WTC11 (cell line): ENCODE measurements around the gene CTNNA2. TPM values are rescaled to one million over a fixed set of nuclear protein-coding genes. Genes with fewer than 3 reads are reported as not detected.

Source experiments
- ATAC-seq: fragments of 200-7000 bp; cut with Tn5 transposase; 2 replicates; pipeline ENCODE4 v1.10.0; 2021; ENCODE audit warnings: mild to moderate bottlenecking, moderate library complexity
- CTCF ChIA-PET: fragments of 300-600 bp; sonication (Branson Sonifier 250); formaldehyde crosslinking; loops from one replicate; lab custom pipeline; 2021; ENCODE audit warnings: antibody characterized with exemption; lab: Charles Lee
- POLR2A ChIA-PET: fragments of 350-600 bp; sonication (Branson Sonifier 250); formaldehyde crosslinking; loops from one replicate; lab custom pipeline; 2021; ENCODE audit warnings: antibody characterized with exemption; lab: Charles Lee
- DNase-seq: peaks from one replicate; pipeline ENCODE4 v3.0.0; 2021; ENCODE audit warnings: low spot score
- H3K27ac Mint-ChIP-seq: 2 replicates; pipeline ENCODE4 v1.8.0; 2021; ENCODE audit warnings: mixed read lengths
- H3K27me3 Mint-ChIP-seq: 2 replicates; pipeline ENCODE4 v1.8.0; 2021; ENCODE audit warnings: low read depth, mild to moderate bottlenecking, moderate library complexity, mixed read lengths
- H3K36me3 Mint-ChIP-seq: 2 replicates; pipeline ENCODE4 v1.8.0; 2021; ENCODE audit warnings: mixed read lengths
- H3K4me1 Mint-ChIP-seq: 2 replicates; pipeline ENCODE4 v1.8.0; 2022; ENCODE audit warnings: mixed read lengths
- H3K4me3 Mint-ChIP-seq: 2 replicates; pipeline ENCODE4 v1.8.0; 2021; ENCODE audit warnings: mild to moderate bottlenecking, moderate library complexity, mixed read lengths
- H3K9me3 Mint-ChIP-seq: 2 replicates; pipeline ENCODE4 v1.8.0; 2021; ENCODE audit warnings: mixed read lengths
- CREB1 ChIP-seq: sonication (generic); formaldehyde crosslinking; IDR thresholded peaks from 2 replicates; pipeline ENCODE4 v1.8.0; 2023; ENCODE audit warnings: mild to moderate bottlenecking, missing genetic modification reagents
- CREM ChIP-seq: sonication (generic); formaldehyde crosslinking; IDR thresholded peaks from 2 replicates; pipeline ENCODE4 v1.8.1; 2022; ENCODE audit warnings: mild to moderate bottlenecking, missing genetic modification reagents, moderate library complexity
- FOXJ3 ChIP-seq: sonication (generic); formaldehyde crosslinking; IDR thresholded peaks from 2 replicates; pipeline ENCODE4 v1.9.0; 2021; ENCODE audit warnings: missing genetic modification reagents, mild to moderate bottlenecking, borderline replicate concordance
- HMGA2 ChIP-seq: fragments of 250-450 bp; sonication (Bioruptor Pico); IDR thresholded peaks from 2 replicates; pipeline ENCODE4 v1.4.0; 2021; ENCODE audit warnings: mild to moderate bottlenecking, moderate library complexity
- NR1H2 ChIP-seq: sonication (generic); formaldehyde crosslinking; IDR thresholded peaks from 2 replicates; pipeline ENCODE4 v1.9.0; 2021; ENCODE audit warnings: mild to moderate bottlenecking, moderate library complexity, missing genetic modification reagents
- RELA ChIP-seq: sonication (generic); formaldehyde crosslinking; IDR thresholded peaks from 2 replicates; pipeline ENCODE4 v1.8.1; 2022; ENCODE audit warnings: missing genetic modification reagents, mild to moderate bottlenecking, borderline replicate concordance
- SMAD3 ChIP-seq: sonication (generic); formaldehyde crosslinking; IDR thresholded peaks from 2 replicates; pipeline ENCODE4 v1.8.0; 2022; ENCODE audit warnings: missing genetic modification reagents, mild to moderate bottlenecking, borderline replicate concordance
- SMAD4 ChIP-seq: sonication (generic); formaldehyde crosslinking; IDR thresholded peaks from 2 replicates; pipeline ENCODE4 v1.8.0; 2022; ENCODE audit warnings: mild to moderate bottlenecking, missing genetic modification reagents
- SOX15 ChIP-seq: fragments of 250-450 bp; sonication (Bioruptor Pico); IDR thresholded peaks from 2 replicates; pipeline ENCODE4 v1.9.0; 2021; ENCODE audit warnings: mild to moderate bottlenecking
- ZNF121 ChIP-seq: sonication (generic); formaldehyde crosslinking; IDR thresholded peaks from 2 replicates; pipeline ENCODE4 v1.8.0; 2023; ENCODE audit warnings: missing genetic modification reagents
- ZNF138 ChIP-seq: sonication (generic); formaldehyde crosslinking; conservative IDR thresholded peaks from 2 replicates; pipeline ENCODE4 v1.8.1; 2022; ENCODE audit warnings: mild to moderate bottlenecking, moderate library complexity, missing genetic modification reagents
- ZNF219 ChIP-seq: sonication (generic); formaldehyde crosslinking; IDR thresholded peaks from 2 replicates; pipeline ENCODE4 v1.8.0; 2023; ENCODE audit warnings: missing genetic modification reagents, mild to moderate bottlenecking, borderline replicate concordance
- ZNF232 ChIP-seq: sonication (generic); formaldehyde crosslinking; IDR thresholded peaks from 2 replicates; pipeline ENCODE4 v1.8.0; 2022; ENCODE audit warnings: mild to moderate bottlenecking, missing genetic modification reagents
- ZNF416 ChIP-seq: fragments of 250-450 bp; sonication (Bioruptor Pico); IDR thresholded peaks from 2 replicates; pipeline ENCODE4 v1.9.0; 2021; ENCODE audit warnings: mild to moderate bottlenecking, inconsistent platforms
- total RNA-seq: library from RNA; stranded (reverse); gene quantifications from 3 replicates; pipeline ENCODE4 v1.2.3, GENCODE V29; 2021
- TF ChIP-seq, protein P1 (sequence below): sonication (generic); formaldehyde crosslinking; conservative IDR thresholded peaks from 2 replicates; pipeline ENCODE4 v1.8.1; 2023; ENCODE audit warnings: mild to moderate bottlenecking, low read depth, missing genetic modification reagents, moderate library complexity
- TF ChIP-seq, protein P2 (sequence below): sonication (generic); formaldehyde crosslinking; IDR thresholded peaks from 2 replicates; pipeline ENCODE4 v1.8.1; 2022; ENCODE audit warnings: mild to moderate bottlenecking, missing genetic modification reagents, moderate library complexity, borderline replicate concordance
- TF ChIP-seq, protein P3 (sequence below): fragments of 250-450 bp; sonication (Bioruptor Pico); IDR thresholded peaks from 2 replicates; pipeline ENCODE4 v1.9.0; 2021; ENCODE audit warnings: mild to moderate bottlenecking
- TF ChIP-seq, protein P4 (sequence below): sonication (generic); formaldehyde crosslinking; IDR thresholded peaks from 2 replicates; pipeline ENCODE4 v1.8.1; 2023; ENCODE audit warnings: mild to moderate bottlenecking, missing genetic modification reagents, borderline replicate concordance
- TF ChIP-seq, protein P5 (sequence below): fragments of 250-450 bp; sonication (Bioruptor Pico); IDR thresholded peaks from 2 replicates; pipeline ENCODE4 v1.8.0; 2021; ENCODE audit warnings: mild to moderate bottlenecking
- TF ChIP-seq, protein P6 (sequence below): sonication (generic); formaldehyde crosslinking; IDR thresholded peaks from 2 replicates; pipeline ENCODE4 v1.8.1; 2023; ENCODE audit warnings: mild to moderate bottlenecking, missing genetic modification reagents
- TF ChIP-seq, protein P7 (sequence below): fragments of 250-450 bp; sonication (Bioruptor Pico); conservative IDR thresholded peaks from 2 replicates; pipeline ENCODE4 v1.9.0; 2021; ENCODE audit warnings: mild to moderate bottlenecking

Gene CTNNA2
- total RNA-seq, 1 experiment from 2014 or later, result 3.8 TPM

DNA sequence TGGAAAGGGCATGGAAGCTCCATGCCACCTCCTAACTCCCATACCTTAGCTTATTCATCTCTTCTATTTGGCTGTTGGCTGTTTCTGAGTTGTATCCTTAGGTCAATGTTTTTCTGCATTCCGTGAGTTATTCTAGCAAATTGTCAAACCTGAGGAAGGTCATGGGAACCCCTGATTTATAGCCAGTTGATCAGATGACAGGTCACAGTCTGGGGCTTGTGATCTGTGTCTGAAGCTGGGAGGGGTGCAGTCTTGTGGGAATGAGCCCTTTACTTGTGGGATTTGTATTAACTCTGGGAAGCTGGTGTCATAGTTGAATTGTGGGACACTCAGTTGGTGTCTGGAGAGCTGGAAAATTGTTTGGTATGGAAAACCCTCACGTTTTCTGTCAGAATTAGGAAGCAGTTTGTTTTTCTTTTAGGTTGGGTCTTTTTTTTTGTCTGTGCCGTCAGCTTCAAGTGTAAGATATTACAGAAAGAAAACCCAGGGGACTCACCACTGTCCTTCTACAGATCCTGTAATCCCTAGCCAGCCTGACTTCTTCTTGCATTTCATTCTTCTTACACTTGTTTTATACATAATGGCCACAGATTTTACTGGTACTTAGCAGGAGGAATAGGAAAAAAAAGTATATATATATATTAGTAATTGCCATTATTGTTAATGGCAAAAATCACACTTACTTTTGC is 653.8 kb downstream of the CTNNA2 start (continued):
- TF ChIP-seq, protein P1, sequence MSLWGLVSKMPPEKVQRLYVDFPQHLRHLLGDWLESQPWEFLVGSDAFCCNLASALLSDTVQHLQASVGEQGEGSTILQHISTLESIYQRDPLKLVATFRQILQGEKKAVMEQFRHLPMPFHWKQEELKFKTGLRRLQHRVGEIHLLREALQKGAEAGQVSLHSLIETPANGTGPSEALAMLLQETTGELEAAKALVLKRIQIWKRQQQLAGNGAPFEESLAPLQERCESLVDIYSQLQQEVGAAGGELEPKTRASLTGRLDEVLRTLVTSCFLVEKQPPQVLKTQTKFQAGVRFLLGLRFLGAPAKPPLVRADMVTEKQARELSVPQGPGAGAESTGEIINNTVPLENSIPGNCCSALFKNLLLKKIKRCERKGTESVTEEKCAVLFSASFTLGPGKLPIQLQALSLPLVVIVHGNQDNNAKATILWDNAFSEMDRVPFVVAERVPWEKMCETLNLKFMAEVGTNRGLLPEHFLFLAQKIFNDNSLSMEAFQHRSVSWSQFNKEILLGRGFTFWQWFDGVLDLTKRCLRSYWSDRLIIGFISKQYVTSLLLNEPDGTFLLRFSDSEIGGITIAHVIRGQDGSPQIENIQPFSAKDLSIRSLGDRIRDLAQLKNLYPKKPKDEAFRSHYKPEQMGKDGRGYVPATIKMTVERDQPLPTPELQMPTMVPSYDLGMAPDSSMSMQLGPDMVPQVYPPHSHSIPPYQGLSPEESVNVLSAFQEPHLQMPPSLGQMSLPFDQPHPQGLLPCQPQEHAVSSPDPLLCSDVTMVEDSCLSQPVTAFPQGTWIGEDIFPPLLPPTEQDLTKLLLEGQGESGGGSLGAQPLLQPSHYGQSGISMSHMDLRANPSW (CRISPR knock-in tag), result no peak
- TF ChIP-seq CREM (no peak), ZNF416 (CRISPR knock-in tag) (no peak), SMAD3 (CRISPR knock-in tag) (no peak), ZNF121 (no peak), FOXJ3 (CRISPR knock-in tag) (no peak)
- TF ChIP-seq, protein P2, sequence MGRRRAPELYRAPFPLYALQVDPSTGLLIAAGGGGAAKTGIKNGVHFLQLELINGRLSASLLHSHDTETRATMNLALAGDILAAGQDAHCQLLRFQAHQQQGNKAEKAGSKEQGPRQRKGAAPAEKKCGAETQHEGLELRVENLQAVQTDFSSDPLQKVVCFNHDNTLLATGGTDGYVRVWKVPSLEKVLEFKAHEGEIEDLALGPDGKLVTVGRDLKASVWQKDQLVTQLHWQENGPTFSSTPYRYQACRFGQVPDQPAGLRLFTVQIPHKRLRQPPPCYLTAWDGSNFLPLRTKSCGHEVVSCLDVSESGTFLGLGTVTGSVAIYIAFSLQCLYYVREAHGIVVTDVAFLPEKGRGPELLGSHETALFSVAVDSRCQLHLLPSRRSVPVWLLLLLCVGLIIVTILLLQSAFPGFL (CRISPR knock-in tag), result no peak

DNA sequence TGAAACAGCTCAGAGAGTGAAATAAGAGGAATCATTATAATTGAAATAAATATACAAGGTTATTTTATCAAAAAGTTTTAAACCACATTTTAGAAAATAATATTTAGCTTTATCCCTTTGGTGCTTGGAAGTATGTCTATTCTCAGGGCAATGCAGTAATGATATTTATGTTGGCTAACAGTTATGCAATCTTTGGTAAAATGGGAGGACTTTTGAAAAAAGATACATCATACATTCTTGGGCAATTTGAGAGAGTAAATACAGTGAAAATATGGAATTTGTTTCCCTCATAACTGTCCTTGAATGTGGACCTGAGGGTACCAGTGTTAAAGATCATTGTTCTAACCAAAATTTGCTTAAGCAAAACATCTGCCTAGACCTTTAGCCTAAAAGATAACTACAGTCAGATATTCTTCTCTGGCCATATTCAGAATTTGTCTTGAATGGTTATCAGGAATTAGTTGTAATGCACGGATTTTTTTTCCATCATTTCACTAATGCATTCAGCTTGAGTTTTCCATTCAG is 654.5 kb downstream of the CTNNA2 start:
- POLR2A ChIA-PET, result no interaction called here
- ATAC-seq, result no peak
- CTCF ChIA-PET, result no interaction called here
- H3K9me3 Mint-ChIP-seq, result peaks cover 14% of the 10 kb centered on the region
- H3K36me3 Mint-ChIP-seq, result no peaks in the 10 kb centered on the region
- H3K4me3 Mint-ChIP-seq, result no peak overlapping the region
- H3K27ac Mint-ChIP-seq, result no peak overlapping the region
- H3K27me3 Mint-ChIP-seq, result no peaks in the 10 kb centered on the region
- DNase-seq, result no peak
- peaks cover 13% of the 10 kb centered on the region for H3K4me1 Mint-ChIP-seq
- no peak for TF ChIP-seq SOX15 (CRISPR knock-in tag)
- TF ChIP-seq, protein P3, sequence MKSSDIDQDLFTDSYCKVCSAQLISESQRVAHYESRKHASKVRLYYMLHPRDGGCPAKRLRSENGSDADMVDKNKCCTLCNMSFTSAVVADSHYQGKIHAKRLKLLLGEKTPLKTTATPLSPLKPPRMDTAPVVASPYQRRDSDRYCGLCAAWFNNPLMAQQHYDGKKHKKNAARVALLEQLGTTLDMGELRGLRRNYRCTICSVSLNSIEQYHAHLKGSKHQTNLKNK (CRISPR knock-in tag), result no peak
- TF ChIP-seq NR1H2 (CRISPR knock-in tag), result no peak
- TF ChIP-seq, protein P4, sequence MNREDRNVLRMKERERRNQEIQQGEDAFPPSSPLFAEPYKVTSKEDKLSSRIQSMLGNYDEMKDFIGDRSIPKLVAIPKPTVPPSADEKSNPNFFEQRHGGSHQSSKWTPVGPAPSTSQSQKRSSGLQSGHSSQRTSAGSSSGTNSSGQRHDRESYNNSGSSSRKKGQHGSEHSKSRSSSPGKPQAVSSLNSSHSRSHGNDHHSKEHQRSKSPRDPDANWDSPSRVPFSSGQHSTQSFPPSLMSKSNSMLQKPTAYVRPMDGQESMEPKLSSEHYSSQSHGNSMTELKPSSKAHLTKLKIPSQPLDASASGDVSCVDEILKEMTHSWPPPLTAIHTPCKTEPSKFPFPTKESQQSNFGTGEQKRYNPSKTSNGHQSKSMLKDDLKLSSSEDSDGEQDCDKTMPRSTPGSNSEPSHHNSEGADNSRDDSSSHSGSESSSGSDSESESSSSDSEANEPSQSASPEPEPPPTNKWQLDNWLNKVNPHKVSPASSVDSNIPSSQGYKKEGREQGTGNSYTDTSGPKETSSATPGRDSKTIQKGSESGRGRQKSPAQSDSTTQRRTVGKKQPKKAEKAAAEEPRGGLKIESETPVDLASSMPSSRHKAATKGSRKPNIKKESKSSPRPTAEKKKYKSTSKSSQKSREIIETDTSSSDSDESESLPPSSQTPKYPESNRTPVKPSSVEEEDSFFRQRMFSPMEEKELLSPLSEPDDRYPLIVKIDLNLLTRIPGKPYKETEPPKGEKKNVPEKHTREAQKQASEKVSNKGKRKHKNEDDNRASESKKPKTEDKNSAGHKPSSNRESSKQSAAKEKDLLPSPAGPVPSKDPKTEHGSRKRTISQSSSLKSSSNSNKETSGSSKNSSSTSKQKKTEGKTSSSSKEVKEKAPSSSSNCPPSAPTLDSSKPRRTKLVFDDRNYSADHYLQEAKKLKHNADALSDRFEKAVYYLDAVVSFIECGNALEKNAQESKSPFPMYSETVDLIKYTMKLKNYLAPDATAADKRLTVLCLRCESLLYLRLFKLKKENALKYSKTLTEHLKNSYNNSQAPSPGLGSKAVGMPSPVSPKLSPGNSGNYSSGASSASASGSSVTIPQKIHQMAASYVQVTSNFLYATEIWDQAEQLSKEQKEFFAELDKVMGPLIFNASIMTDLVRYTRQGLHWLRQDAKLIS, result no peak
- no peak for TF ChIP-seq ZNF121
- TF ChIP-seq, protein P5, sequence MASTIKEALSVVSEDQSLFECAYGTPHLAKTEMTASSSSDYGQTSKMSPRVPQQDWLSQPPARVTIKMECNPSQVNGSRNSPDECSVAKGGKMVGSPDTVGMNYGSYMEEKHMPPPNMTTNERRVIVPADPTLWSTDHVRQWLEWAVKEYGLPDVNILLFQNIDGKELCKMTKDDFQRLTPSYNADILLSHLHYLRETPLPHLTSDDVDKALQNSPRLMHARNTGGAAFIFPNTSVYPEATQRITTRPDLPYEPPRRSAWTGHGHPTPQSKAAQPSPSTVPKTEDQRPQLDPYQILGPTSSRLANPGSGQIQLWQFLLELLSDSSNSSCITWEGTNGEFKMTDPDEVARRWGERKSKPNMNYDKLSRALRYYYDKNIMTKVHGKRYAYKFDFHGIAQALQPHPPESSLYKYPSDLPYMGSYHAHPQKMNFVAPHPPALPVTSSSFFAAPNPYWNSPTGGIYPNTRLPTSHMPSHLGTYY, result no peak
- TF ChIP-seq HMGA2 (CRISPR knock-in tag), result no peak
- TF ChIP-seq ZNF219 (CRISPR knock-in tag), result no peak
- no peak for TF ChIP-seq RELA (CRISPR knock-in tag)
- TF ChIP-seq SMAD4 (CRISPR knock-in tag), result no peak
- TF ChIP-seq, protein P6, sequence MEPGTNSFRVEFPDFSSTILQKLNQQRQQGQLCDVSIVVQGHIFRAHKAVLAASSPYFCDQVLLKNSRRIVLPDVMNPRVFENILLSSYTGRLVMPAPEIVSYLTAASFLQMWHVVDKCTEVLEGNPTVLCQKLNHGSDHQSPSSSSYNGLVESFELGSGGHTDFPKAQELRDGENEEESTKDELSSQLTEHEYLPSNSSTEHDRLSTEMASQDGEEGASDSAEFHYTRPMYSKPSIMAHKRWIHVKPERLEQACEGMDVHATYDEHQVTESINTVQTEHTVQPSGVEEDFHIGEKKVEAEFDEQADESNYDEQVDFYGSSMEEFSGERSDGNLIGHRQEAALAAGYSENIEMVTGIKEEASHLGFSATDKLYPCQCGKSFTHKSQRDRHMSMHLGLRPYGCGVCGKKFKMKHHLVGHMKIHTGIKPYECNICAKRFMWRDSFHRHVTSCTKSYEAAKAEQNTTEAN (CRISPR knock-in tag), result no peak
- TF ChIP-seq, protein P7, sequence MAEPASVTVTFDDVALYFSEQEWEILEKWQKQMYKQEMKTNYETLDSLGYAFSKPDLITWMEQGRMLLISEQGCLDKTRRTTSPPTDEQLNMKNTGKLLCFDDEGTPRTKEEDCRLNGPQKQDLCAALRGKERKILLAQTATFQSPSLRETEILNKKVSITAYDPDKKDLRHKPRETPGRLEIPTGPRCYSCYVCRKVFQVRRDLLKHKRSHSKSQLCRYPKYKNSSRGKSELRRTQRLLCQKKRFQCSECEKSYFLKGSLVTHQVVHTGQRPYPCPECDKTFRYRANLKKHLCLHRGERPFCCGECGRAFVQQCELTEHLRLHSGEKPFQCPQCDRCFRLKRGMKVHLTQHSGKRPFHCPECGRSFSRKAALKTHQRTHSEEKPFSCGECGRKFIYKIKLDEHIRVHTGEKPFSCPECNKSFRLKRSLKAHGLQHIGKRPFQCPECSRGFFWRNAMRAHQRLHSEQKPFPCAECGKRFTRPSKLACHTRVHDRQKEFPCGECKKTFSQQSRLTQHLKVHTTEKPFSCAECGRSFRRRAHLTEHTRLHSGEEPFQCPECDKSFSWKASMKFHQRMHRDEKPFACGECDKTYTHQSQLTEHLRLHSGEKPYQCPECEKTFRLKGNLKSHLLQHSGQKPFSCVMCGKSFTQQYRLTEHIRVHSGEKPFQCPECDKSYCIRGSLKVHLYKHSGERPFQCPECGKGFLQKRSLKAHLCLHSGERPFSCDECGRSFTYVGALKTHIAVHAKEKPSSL (CRISPR knock-in tag), result no peak
- no peak for TF ChIP-seq ZNF138 (CRISPR knock-in tag)
- no peak for TF ChIP-seq CREB1 (CRISPR knock-in tag)
- TF ChIP-seq ZNF232, result no peak
